ENCODE measurements around the gene FAM163A.
"Not testable (repeated sequence)": the region's sequence is repeated elsewhere in the genome, so short reads cannot be mapped to it uniquely, and the experiment has no call there.

The FAM163A gene

GRCh38 chr1:179794146-179794545 lies 51.1 kb downstream of the FAM163A start:
- DNase-seq (ENCODE audit: low read depth): no peak

- no peak for DNase-seq (ENCODE audit: low read depth)
These were observed 51.6 kb downstream of the FAM163A start for GRCh38 chr1:179794669-179795068.

GRCh38 chr1:179798213-179798863 lies 55.2 kb downstream of the FAM163A start:
- no peak for DNase-seq (ENCODE audit: low read depth)

DNA sequence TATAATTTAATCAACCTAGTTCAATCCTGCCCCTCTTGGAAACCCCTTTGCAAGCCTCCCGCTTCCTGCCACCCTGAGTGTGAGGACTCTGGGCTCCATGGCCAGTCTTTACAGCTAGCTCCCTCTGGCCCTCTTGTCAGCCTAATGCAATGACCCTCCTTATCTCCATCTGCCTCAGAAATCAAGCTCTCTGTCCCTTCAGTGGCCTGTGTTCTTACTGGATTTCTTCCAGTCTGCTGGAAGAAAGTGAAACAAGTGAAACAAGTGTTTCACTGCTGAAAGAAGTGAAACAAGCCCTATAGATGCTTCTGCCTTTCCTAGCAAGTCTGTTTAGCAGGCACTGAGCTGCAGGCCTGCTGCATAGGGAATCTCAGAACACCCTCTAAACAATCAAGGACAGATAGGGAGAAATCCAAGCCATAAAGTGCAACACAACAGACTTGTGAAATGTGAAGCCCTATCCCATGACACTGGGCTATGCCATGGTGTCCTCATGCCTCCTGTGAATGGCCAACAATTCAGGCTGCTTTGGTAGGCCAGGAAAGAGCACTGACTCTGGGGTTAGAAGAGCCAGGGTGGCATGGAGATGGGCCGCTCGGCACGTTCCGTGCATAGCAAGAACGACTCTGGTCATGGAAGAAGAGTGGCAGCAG lies 55.9 kb downstream of the FAM163A start:
- no peak for DNase-seq (ENCODE audit: low read depth)

DNA sequence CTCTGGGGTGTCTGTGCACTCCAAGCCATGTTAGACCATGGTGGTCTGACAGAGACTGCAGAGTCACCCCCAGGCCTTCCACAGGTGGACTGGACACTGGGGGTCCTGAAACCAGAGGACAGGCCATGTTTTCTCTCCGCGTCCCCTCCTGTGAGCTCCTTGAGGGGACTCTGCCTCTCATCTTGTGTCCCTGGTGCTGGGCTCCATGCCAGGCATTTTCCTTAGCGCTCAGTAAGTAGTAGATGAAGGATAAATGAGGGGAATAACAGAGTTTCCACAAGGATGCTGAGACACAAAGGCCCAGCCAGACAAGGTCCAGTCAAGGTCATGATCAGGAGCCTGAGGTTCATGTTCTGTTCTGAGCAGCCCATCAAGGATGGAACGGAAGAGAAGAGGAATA lies 57.4 kb downstream of the FAM163A start:
- DNase-seq (ENCODE audit: low read depth): no peak

DNA sequence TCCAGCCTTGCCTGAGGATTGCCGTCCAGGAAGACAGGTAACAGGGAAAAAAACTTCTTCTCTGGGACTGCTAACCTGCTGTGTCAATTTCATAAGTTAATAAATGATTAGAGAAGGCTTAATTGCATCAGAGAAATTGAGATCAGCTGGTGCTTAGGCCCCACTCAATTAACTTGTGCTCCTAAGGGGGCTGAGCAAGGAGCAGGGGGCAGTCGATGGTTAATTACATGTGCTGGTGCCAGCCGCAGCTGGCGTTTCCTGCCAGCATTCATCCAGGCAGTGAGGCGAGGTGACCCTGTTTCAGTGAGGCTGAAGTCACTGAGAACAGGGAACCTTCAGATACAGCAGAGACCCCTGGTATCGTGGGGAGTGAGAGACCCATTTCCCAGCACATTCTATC lies 60.0 kb downstream of the FAM163A start:
- no peak for DNase-seq (ENCODE audit: low read depth)

- no peak for DNase-seq (ENCODE audit: low read depth)
These were observed 60.8 kb downstream of the FAM163A start for GRCh38 chr1:179803918-179804317.

DNA sequence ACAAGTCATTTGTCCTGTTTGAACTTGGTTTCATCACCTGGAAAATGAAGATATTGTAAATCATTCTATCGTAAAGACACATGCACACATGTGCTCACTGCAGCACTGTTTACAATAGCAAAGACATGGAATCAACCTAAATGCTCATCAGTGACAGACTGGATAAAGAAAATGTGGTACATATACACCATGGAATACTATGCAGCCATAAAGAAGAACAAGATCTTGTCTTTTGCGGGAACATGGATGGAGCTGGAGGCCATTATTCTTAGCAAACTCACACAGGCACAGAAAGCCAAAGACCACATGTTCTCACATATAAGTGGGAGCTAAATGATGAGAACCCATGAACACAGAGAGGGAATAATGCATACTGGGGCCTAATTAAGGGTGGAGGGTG lies 61.3 kb downstream of the FAM163A start:
- DNase-seq (ENCODE audit: low read depth): not testable (repeated sequence)

GRCh38 chr1:179805291-179806195 lies 62.5 kb downstream of the FAM163A start:
- DNase-seq (ENCODE audit: low read depth): no peak

- DNase-seq (ENCODE audit: low read depth): no peak
These were observed 63.2 kb downstream of the FAM163A start for GRCh38 chr1:179806333-179806732.

- DNase-seq (ENCODE audit: low read depth): no peak
These were observed 64.2 kb downstream of the FAM163A start for GRCh38 chr1:179807291-179807690.

DNA sequence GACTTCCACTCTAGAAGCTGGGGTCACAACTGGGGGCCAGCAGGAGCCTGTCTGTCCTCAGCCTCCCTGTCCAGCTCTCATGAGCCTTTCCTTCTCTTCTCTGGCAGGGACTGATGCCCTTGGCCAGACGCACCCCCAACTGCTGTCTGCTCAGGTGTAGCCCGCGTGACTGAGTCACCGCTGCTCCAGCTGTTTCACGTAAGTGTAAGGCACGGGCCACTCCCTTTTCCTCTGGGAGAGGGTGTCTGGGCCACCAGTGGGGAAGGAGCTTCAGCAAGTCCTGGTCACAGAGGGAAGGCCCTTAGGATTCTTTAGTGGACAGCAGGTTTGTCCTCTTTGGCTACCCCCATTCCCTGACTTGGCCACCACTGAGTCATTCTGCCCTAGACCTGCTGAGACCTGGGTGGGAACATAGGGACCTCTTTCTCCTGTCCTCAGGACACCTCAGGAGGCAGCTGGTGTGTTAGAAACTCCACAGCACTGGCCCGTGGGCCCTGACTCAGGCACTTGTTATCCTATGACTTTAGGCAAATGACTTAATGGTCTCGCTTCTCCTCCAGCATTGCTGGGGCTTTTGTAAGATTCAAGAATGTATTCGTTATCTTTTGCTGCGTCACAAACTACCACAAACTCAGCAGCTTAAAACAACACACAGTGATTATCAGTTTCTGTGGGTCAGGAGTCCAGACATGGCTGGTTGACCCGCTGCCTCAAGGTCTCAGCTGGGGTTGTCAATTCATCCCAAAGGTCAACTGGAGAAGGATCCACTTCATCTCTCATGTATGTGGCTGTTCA lies 64.8 kb downstream of the FAM163A start:
- DNase-seq (ENCODE audit: low read depth): peak; percentile 20

- no peak for DNase-seq (ENCODE audit: low read depth)
These were observed 65.4 kb downstream of the FAM163A start for GRCh38 chr1:179808503-179808902.

GRCh38 chr1:179809506-179810366 lies 66.6 kb downstream of the FAM163A start:
- peak; percentile 32 for DNase-seq (ENCODE audit: low read depth)

GRCh38 chr1:179810367-179810715 lies 67.2 kb downstream of the FAM163A start:
- DNase-seq (ENCODE audit: low read depth): no peak

- DNase-seq (ENCODE audit: low read depth): no peak
These were observed 69.6 kb downstream of the FAM163A start for GRCh38 chr1:179812501-179813292.

DNA sequence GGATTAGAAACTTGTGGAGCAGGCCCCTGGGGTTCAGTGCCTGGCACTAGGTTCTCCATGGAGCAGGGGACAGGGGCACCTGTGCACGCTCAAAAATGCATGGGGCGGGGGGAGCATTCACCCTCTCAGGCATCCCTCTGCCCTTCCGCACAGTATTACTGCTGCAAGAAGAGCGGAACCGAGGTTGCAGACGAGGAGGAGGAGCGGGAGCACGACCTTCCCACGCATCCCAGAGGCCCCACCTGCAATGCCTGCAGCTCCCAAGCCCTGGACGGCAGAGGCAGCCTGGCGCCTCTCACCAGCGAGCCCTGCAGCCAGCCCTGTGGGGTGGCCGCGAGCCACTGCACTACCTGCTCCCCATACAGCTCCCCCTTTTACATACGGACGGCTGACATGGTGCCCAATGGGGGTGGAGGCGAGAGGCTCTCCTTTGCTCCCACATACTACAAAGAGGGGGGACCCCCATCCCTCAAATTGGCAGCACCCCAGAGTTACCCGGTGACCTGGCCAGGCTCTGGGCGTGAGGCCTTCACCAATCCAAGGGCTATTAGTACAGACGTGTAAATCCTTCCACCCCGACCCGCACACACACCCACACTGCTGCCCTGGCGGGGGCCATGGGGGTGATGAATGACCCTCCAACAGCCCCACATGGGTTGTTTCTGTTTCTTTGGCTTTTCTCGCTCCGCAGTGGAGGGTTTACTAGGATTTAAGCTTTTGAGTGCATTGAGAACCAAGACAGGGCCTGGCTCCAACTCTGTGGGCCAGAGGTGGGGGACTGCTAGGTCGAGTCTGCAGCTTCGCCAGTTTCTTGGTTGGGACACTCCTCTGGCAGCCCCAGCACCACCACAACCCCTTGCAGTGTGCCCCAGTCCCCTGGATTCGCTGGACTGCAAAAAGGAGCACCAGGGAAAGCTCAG lies 70.8 kb downstream of the FAM163A start:
- DNase-seq (ENCODE audit: low read depth): no peak

- no peak for DNase-seq (ENCODE audit: low read depth)
These were observed 71.4 kb downstream of the FAM163A start for GRCh38 chr1:179814546-179814838.

GRCh38 chr1:179815641-179816040 lies 72.5 kb downstream of the FAM163A start:
- no peak for DNase-seq (ENCODE audit: low read depth)

Measured in stromal cell of bone marrow (primary cell).